ENCODE data around the gene UQCRC2.
"Not testable (repeated sequence)": the region's sequence is repeated elsewhere in the genome, so short reads cannot be mapped to it uniquely, and the experiment has no call there.

UQCRC2 gene

GRCh38 chr16:21985524-21985923, 32.4 kb downstream of the UQCRC2 start:
- no peak for FAIRE-seq
- TF ChIP-seq POLR2A (IDR thresholded peaks at IDR 0.05; ENCODE audit: low read depth, low read length) (no peak), TAF1 (IDR thresholded peaks at IDR 0.05; ENCODE audit: borderline replicate concordance, low read depth, low read length) (no peak), POLR2AphosphoS5 (IDR thresholded peaks at IDR 0.05; ENCODE audit: low read depth, low read length) (no peak; the same call in 1 of the 2 replicates)
- DNase-seq (ENCODE audit: insufficient read length), result no peak

- FAIRE-seq (no peak), DNase-seq (ENCODE audit: insufficient read length) (no peak)
- no peak for TF ChIP-seq POLR2A (IDR thresholded peaks at IDR 0.05; ENCODE audit: low read depth, low read length)
- TF ChIP-seq TAF1 (IDR thresholded peaks at IDR 0.05; ENCODE audit: borderline replicate concordance, low read depth, low read length), result no peak
- TF ChIP-seq POLR2AphosphoS5 (IDR thresholded peaks at IDR 0.05; ENCODE audit: low read depth, low read length), result no peak; the same call in 1 of the 2 replicates
Observed at GRCh38 chr16:21986692-21987246, 33.6 kb downstream of the UQCRC2 start.

GRCh38 chr16:21987498-21987897, 34.3 kb downstream of the UQCRC2 start:
- no peak for DNase-seq (ENCODE audit: insufficient read length)
- no peak for FAIRE-seq
- no peak for TF ChIP-seq TAF1 (IDR thresholded peaks at IDR 0.05; ENCODE audit: borderline replicate concordance, low read depth, low read length)
- no peak for TF ChIP-seq POLR2AphosphoS5 (IDR thresholded peaks at IDR 0.05; ENCODE audit: low read depth, low read length)
- no peak for TF ChIP-seq POLR2A (IDR thresholded peaks at IDR 0.05; ENCODE audit: low read depth, low read length)

- no peak for DNase-seq (ENCODE audit: insufficient read length)
- TF ChIP-seq POLR2A (IDR thresholded peaks at IDR 0.05; ENCODE audit: low read depth, low read length) (no peak), POLR2AphosphoS5 (IDR thresholded peaks at IDR 0.05; ENCODE audit: low read depth, low read length) (no peak), TAF1 (IDR thresholded peaks at IDR 0.05; ENCODE audit: borderline replicate concordance, low read depth, low read length) (no peak)
- FAIRE-seq, result no peak
Observed at GRCh38 chr16:21989133-21989532, 36.0 kb downstream of the UQCRC2 start.

- TF ChIP-seq POLR2A (IDR thresholded peaks at IDR 0.05; ENCODE audit: low read depth, low read length) (no peak), TAF1 (IDR thresholded peaks at IDR 0.05; ENCODE audit: borderline replicate concordance, low read depth, low read length) (no peak), POLR2AphosphoS5 (IDR thresholded peaks at IDR 0.05; ENCODE audit: low read depth, low read length) (no peak)
- DNase-seq (ENCODE audit: insufficient read length) (no peak), FAIRE-seq (no peak)
Observed at GRCh38 chr16:21989751-21990150, 36.6 kb downstream of the UQCRC2 start.

GRCh38 chr16:21990381-21990944, 37.3 kb downstream of the UQCRC2 start:
- DNase-seq (ENCODE audit: insufficient read length), result no peak
- no peak for FAIRE-seq
- no peak for TF ChIP-seq POLR2AphosphoS5 (IDR thresholded peaks at IDR 0.05; ENCODE audit: low read depth, low read length)
- no peak for TF ChIP-seq TAF1 (IDR thresholded peaks at IDR 0.05; ENCODE audit: borderline replicate concordance, low read depth, low read length)
- TF ChIP-seq POLR2A (IDR thresholded peaks at IDR 0.05; ENCODE audit: low read depth, low read length), result no peak

- TF ChIP-seq POLR2A (IDR thresholded peaks at IDR 0.05; ENCODE audit: low read depth, low read length) (no peak), TAF1 (IDR thresholded peaks at IDR 0.05; ENCODE audit: borderline replicate concordance, low read depth, low read length) (no peak), POLR2AphosphoS5 (IDR thresholded peaks at IDR 0.05; ENCODE audit: low read depth, low read length) (no peak)
- DNase-seq (ENCODE audit: insufficient read length) (no peak), FAIRE-seq (no peak)
Observed at GRCh38 chr16:21991621-21992020, 38.5 kb downstream of the UQCRC2 start.

- DNase-seq (ENCODE audit: insufficient read length) (no peak), FAIRE-seq (no peak)
- TF ChIP-seq TAF1 (IDR thresholded peaks at IDR 0.05; ENCODE audit: borderline replicate concordance, low read depth, low read length) (no peak), POLR2AphosphoS5 (IDR thresholded peaks at IDR 0.05; ENCODE audit: low read depth, low read length) (no peak), POLR2A (IDR thresholded peaks at IDR 0.05; ENCODE audit: low read depth, low read length) (no peak)
Observed at GRCh38 chr16:21994856-21995465, 41.8 kb downstream of the UQCRC2 start.

- DNase-seq (ENCODE audit: insufficient read length) (no peak), FAIRE-seq (no peak)
- TF ChIP-seq TAF1 (IDR thresholded peaks at IDR 0.05; ENCODE audit: borderline replicate concordance, low read depth, low read length) (no peak), POLR2A (IDR thresholded peaks at IDR 0.05; ENCODE audit: low read depth, low read length) (no peak), POLR2AphosphoS5 (IDR thresholded peaks at IDR 0.05; ENCODE audit: low read depth, low read length) (no peak)
Observed at GRCh38 chr16:21996923-21997696, 43.9 kb downstream of the UQCRC2 start.

GRCh38 chr16:21997697-21998480, 44.7 kb downstream of the UQCRC2 start:
- no peak for TF ChIP-seq POLR2A (IDR thresholded peaks at IDR 0.05; ENCODE audit: low read depth, low read length)
- TF ChIP-seq TAF1 (IDR thresholded peaks at IDR 0.05; ENCODE audit: borderline replicate concordance, low read depth, low read length), result no peak
- TF ChIP-seq POLR2AphosphoS5 (IDR thresholded peaks at IDR 0.05; ENCODE audit: low read depth, low read length), result no peak
- FAIRE-seq (no peak), DNase-seq (ENCODE audit: insufficient read length) (no peak)

GRCh38 chr16:22001591-22001990, 48.4 kb downstream of the UQCRC2 start:
- FAIRE-seq, result no peak
- no peak for DNase-seq (ENCODE audit: insufficient read length)
- TF ChIP-seq POLR2AphosphoS5 (IDR thresholded peaks at IDR 0.05; ENCODE audit: low read depth, low read length) (no peak), POLR2A (IDR thresholded peaks at IDR 0.05; ENCODE audit: low read depth, low read length) (no peak), TAF1 (IDR thresholded peaks at IDR 0.05; ENCODE audit: borderline replicate concordance, low read depth, low read length) (no peak)

- FAIRE-seq; DNase-seq (ENCODE audit: insufficient read length): not testable (repeated sequence)
Observed at GRCh38 chr16:22002047-22002446, 48.9 kb downstream of the UQCRC2 start.
